Measurements from ENCODE around the gene CETP.
A peak's percentile ranks its signal among the peaks of the same experiment; 100 is the strongest.

GRCh38 chr16:56915336-56916119 is 46.2 kb upstream of the CETP start:
- TF ChIP-seq CTCF (IDR thresholded peaks at IDR 0.05): peak in 1 of 3 donors; percentile 14
- TF ChIP-seq EP300 (IDR thresholded peaks at IDR 0.05): no peak
